CD4-positive, alpha-beta T cell treated with Interleukin-1 beta for 1 hour (primary cell): ENCODE measurements around the gene ACSF2.

Experiments
- DNase-seq, 2 donors: peaks; one replicate each; pipeline ENCODE4 v3.0.0-alpha.2; 2020 to 2022

Gene ACSF2

DNA sequence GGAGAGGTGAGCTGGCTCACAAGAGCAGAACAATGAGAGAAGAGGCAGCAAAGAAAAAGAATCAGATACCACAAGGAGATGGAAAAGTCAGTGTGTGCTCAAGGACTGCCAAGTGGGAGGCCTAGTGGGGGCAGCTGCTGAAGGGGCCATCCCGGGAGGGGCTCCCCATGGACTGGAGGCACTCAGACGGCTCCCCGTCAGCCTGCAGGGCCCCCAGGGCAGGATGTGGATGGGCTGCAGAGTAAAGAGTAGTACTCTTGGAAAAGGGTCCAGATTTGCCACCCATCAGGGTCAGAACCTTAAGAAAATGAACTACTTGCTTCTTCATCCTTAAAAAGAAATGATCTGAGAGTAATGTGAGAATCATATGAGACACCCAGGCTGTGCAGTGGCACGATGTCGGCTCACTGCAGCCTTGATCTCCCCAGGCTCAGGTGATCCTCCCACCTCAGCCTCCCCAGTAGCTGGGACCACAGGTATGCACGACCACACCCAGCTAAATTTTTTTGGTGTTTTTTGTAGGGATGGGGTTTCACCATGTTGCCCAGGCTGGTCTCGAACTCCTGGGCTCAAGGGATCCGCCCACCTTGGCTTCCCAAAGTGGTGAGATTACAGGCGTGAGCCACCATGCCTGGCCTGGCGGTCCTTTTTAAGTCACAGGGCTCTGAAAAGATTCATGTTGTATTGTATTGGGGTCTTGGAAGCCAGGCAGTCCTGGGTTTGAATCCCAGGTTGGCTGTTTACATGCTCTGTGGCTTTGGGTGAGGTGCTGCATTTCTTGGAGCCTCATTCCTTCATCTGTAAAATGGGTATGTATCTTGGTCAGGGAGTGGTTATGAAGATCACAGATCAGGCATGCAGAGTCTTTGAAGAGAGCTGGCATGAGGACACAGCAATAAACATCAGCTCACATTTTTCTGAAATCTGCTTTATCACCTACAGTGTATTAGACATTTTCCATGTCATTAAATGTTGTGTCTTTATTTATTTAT is 15.1 kb downstream of the ACSF2 start:
- no peak for DNase-seq

- no peak for DNase-seq
Measured at GRCh38 chr17:50443505-50443974, 17.5 kb downstream of the ACSF2 start.

GRCh38 chr17:50444841-50445715 is 19.1 kb downstream of the ACSF2 start:
- DNase-seq, result no peak

- no peak for DNase-seq
Measured at GRCh38 chr17:50445730-50446325, 19.8 kb downstream of the ACSF2 start.

- no peak for DNase-seq
Measured at GRCh38 chr17:50447870-50448595, 22.0 kb downstream of the ACSF2 start.

DNA sequence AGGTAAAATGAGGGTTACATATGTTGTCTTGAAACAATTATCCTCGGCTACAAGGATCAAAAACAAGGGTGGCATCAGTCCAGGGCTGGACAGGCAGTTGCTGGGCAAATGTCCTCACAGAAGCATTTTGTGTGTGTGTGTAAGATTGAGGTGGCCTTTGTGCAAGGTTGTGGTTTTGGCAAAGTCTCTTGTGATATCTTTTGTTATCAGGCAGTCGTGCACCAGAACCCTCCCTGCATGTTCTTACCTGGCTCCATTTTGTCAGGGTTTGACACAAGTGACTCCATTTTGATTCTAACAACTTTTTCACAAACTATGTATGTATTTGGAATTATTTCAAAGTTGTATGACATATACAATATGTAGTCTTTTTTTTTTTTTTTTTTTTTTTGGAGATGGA is 22.6 kb downstream of the ACSF2 start:
- no peak for DNase-seq

DNA sequence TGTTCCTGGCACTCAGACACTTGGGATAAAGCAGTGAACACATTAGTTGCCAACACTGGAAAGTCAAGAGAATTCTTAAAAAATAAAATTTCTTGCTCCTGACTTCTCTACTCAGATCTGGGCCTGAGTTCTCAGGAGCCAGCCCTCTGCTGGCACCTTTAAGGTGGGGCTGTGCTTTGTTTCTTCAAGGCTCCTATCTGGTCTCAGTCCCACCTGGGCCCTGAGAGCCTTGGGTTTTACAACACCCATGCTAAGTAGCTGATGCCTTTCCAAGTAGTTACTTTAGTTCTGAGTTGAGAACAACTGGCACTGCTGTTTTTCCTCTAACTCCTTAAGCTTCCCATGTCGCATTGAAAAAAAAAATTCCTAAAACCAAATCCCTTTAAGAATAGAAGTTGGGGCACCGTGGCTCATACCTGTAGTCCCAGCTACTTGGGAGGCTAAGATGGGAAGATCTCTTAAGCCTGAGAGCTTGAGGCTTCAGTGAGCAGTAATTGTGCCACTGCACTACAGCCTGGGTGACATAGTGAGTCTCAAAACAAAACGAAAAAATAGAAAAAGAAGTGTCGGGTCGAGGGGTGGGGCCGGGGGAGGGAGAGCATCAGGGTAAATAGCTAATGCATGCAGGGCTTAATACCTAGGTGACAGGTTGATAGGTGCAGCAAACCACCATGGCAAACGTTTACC is 26.1 kb downstream of the ACSF2 start:
- no peak for DNase-seq

- DNase-seq, result no peak
Measured at GRCh38 chr17:50452630-50453300, 26.7 kb downstream of the ACSF2 start.

- no peak for DNase-seq
Measured at GRCh38 chr17:50453901-50454300, 27.9 kb downstream of the ACSF2 start.

DNA sequence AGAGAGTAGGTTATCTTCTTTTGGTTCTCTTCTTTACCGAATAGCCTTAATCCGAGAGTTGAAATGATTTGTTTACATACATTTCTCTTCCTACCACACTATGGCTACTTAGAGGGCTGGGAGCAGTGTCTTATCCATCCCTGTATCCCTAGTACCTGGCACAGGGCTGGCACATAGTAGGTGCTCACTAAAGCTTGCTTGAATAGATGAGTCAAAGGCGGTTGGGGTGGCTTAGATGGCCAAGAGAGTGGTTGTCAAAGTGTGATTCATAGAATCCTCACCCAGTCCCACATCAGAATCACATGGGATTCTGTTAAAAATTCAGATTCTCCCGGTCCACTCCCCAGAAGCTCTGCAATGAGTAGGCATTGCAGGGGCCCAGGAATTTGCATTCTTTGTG is 31.6 kb downstream of the ACSF2 start:
- DNase-seq, result no peak

DNA sequence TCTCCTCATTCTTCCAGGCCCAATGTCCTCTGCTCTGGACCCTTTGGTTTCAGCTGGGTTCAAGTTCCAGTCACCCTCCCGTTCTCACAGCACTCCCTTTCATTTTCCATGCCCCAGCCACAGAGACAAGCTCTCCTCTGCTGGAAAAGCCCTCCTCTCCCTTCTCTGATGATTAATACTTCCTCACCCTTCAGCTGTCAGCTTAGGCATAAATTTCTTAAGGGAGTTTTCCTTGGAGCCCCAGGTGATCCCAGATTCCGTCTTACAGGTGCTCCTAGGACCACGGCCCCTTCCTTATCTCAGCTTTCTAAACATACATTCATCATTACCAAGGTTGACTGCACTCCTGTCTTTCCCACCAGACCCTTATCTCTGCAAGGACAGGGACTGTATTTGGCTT is 32.3 kb downstream of the ACSF2 start:
- no peak for DNase-seq

DNA sequence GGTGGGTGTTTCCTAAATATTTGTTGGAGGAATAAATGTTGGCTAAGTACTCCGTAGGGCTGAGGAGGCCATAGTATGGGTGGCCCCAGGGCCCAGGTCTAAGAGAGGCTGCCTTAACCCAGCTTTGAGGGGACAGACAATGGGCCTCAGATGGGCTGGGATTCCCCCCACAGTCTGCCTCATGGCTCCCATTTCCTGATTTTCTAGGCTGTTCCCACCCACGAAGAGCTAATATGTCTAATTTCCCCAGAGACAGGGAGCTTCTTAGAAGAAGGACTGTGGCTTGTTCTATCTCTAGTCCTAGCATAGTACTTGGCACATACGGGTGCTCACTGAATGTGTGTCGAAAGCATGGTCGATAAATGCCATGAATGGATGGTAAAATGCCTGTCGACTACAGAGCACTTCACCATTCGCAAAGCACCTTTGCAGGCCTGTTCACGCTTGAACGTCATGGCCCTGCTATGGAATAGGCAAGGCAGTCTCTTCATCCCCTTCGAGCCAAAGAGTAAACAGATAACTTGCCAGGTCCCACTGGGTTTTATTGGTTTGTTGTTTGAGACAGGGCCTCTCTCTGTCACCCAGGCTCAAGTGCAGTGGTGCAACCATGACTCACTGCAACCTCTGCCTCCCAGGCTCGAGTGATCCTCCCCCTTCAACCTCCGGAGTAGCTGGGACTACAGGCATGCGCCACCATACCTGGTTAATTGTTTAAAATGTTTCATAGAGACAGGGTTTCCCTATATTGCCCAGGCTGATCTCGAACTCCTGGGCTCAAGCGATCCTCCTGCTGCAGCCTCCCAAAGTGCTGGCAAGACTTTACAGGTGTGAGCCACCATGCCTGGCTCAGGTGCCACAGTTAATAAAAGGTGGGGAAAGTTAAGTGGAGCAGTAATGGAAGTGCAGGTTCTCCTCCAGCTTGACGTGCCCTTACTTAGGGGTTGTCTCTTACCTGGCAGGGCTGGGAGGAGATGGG is 33.0 kb downstream of the ACSF2 start:
- DNase-seq, result no peak

DNA sequence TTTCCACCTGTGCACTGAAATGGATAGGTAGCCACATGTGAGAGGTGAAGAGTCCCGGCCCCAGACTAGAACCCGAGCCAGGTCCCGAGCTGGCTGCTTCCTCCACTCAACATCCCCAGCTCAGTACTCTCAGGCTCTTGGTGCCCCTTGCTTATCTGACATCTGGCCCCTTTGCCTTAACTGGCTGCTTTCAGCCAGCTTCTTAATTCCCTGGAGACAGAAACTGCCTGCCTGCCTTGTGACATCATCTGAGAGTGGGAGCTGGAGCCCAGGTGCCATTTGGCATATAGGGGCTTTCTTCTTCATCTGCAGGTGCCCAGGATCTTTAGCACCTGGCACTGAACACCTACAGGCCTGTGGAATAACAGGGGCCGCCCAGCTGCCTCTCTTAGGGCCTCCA is 33.7 kb downstream of the ACSF2 start:
- DNase-seq, result no peak

GRCh38 chr17:50460831-50461526 is 35.0 kb downstream of the ACSF2 start:
- DNase-seq, result no peak

DNA sequence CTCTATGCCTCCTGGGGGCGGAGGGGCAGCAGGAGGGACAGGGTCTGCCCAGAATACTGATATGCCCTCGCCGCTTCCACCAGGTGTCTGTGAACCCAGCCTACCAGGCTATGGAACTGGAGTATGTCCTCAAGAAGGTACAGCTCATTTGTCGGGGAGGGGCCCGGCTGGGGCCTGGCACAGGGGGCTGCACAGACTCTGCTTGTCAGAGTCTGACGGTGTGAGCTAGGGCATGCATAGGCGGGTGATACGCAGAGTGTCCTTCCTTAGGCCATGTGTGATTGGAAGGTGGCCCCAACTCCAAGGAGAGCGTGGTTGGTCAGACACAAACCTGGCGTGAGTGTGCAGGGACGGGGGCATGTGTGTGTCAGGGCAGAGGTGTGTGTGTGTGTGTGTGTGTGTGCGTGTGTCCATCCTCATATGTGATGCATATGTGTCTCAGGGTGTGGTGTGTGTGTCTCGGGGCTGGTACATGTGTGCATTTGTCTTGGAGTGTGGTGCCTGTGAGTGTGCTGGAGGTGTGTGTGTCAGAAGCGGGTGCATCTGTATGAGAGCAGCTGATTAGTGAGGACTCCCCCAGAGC is 35.6 kb downstream of the ACSF2 start:
- no peak for DNase-seq

GRCh38 chr17:50462446-50462845 is 36.4 kb downstream of the ACSF2 start:
- DNase-seq, result no peak

DNA sequence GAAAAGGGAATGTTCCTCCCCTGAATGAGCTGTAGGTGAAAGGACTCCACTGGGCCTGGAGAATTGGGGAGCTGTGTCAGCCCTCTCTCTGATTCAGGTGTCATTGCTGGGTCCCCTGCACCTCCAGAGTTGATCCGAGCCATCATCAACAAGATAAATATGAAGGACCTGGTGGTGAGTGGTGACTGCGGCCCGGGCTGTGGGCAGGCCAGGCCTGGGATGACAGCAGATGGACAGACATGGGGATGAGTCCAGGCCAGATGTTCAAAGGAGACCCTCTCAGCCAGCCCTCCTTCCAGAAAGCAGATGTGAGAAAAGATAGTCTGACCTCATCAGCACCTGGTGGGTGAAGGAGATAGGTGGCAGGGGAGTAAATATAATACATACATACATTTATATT is 38.1 kb downstream of the ACSF2 start:
- no peak for DNase-seq

DNA sequence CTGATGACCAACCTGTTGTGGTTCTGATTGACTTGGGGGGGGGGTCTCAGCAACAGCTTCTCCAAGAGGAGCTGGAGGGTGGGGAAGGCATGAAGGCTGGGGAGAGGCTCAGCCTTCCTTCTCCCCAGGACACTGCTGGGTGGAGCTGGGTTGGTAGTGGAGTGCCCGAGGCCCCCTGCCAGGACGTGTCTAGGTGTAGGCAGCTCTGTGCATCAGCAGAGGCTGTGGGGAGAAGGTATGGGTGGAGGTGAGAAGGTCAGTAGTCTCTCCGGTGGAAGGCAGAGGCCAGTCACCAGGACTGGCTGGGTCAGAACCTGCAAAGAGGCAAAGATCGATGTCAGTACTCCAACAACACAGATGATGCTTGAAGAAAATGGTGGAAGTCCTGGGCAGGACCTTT is 38.7 kb downstream of the ACSF2 start:
- DNase-seq, result no peak

DNA sequence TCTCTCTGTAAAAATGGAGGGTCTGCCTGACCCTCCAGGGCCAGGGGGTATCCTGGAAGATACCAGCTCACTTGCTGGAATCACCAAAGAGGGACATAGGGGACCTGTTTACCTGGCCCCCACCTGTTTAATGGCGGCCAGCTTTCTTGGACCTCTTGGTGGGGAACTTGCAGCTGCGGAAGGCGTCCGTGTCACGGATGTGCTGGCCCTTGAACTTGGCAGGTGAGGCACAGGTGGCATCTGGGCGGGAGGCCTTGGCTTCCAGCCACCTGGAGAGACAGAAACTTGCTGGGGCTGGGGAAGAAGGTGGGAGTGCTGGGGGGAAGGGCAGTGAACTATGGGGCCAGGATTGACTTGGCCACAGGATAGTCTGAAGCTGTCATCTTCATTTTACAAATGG is 39.2 kb downstream of the ACSF2 start:
- DNase-seq, result no peak
